Colonic mucosa (tissue), 4 donors: ENCODE results near the gene FAM120A. TPM values are rescaled to one million over a fixed set of nuclear protein-coding genes. Genes with fewer than 3 reads are reported as not detected.
A peak's percentile ranks its signal among the peaks of the same experiment; 100 is the strongest.

ENCODE experiments used
- DNase-seq: peaks from one replicate; pipeline ENCODE4 v3.0.0-alpha.2; 2020
- H3K27ac ChIP-seq: fragments of 200-600 bp; one replicate; pipeline ENCODE4 v1.8.0; 2021
- H3K27me3 ChIP-seq: fragments of 200-600 bp; one replicate; pipeline ENCODE4 v1.8.0; 2021
- H3K36me3 ChIP-seq: fragments of 200-600 bp; one replicate; pipeline ENCODE4 v1.8.0; 2021
- H3K4me1 ChIP-seq: fragments of 200-600 bp; one replicate; pipeline ENCODE4 v1.8.0; 2021; ENCODE audit warnings: mild to moderate bottlenecking
- H3K4me3 ChIP-seq: fragments of 200-600 bp; one replicate; pipeline ENCODE4 v1.8.0; 2021
- H3K9ac ChIP-seq, 2 donors: one replicate each; pipeline ENCODE4 v1.7.0; 2013; ENCODE audit warnings: control low read depth in 2 of 2, low read depth in 2 of 2, low read length in 2 of 2
- H3K9me3 ChIP-seq: fragments of 200-600 bp; one replicate; pipeline ENCODE4 v1.8.0; 2021
- intact Hi-C: fragments of 100-400 bp; cut with DNase I; formaldehyde crosslinking; loops from one replicate; pipeline ENCODE4 v1.14.1; 2022
- total RNA-seq, 2 donors: library from RNA; stranded (reverse); fragmentation: NEBNext Ultra II Directional in 1 of 2; extraction: Animal tissue kit (Norgen Biotek cat#: 25700) in 1 of 2; gene quantifications; one replicate each; pipeline ENCODE4 v1.2.1, GENCODE V29; 2021
- TF ChIP-seq, protein P1 (sequence below): fragments of 200-600 bp; IDR thresholded peaks from one replicate; pipeline ENCODE4 v1.8.0; 2022; ENCODE audit warnings: antibody characterized with exemption, mild to moderate bottlenecking
- donor health status: healthy.
- donor health status: DM: no; HTN: no; CAD: no.
- donor health status: DM: no; HTN: no; CAD: no.

Gene FAM120A
- total RNA-seq, 2 donors from 2014 or later: 246 to 264 TPM

DNA sequence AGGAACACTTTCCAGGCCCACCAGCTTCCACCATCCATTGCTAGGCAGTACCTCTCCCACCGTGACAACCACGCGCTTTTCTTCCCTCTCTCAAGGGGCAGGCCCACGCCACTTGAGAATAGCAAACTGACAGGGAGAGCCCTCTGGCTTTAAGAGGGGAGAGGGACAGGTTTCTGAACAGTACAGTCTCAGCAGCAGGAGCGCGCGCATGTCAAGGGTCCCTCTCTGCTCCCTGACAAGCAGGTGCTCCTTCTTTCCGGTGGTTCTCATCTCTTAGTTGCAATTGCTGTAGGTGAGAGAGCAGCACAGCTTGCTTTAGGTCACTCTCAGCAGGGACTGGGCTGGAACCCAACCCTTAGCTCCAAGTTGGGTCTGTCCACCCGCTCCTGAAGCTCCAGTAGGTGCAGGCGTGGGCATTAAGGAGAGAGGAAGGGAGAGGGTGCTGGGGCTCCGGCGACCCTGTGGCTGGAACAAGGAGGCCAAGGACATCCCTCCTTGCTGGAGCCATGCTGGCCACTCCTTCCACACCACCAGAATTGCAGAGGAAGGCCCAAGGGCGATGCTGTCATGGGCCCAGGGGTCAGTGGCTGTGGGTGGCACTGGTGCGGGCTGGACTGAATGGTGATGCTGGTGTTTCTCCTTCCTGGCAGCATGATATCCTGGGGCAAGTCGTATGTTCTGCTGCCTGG lies 115.9 kb downstream of the FAM120A start:
- TF ChIP-seq, protein P1, sequence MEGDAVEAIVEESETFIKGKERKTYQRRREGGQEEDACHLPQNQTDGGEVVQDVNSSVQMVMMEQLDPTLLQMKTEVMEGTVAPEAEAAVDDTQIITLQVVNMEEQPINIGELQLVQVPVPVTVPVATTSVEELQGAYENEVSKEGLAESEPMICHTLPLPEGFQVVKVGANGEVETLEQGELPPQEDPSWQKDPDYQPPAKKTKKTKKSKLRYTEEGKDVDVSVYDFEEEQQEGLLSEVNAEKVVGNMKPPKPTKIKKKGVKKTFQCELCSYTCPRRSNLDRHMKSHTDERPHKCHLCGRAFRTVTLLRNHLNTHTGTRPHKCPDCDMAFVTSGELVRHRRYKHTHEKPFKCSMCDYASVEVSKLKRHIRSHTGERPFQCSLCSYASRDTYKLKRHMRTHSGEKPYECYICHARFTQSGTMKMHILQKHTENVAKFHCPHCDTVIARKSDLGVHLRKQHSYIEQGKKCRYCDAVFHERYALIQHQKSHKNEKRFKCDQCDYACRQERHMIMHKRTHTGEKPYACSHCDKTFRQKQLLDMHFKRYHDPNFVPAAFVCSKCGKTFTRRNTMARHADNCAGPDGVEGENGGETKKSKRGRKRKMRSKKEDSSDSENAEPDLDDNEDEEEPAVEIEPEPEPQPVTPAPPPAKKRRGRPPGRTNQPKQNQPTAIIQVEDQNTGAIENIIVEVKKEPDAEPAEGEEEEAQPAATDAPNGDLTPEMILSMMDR: no peak
- peak overlapping the region; percentile 77 to 92 for H3K9ac ChIP-seq
- H3K27me3 ChIP-seq: no peaks in the 10 kb centered on the region
- H3K36me3 ChIP-seq: peaks cover 7% of the 10 kb centered on the region
- H3K9me3 ChIP-seq: no peaks in the 10 kb centered on the region
- peaks cover 8% of the 10 kb centered on the region for H3K4me1 ChIP-seq
- peak overlapping the region; percentile 57 for H3K4me3 ChIP-seq
- no peak for DNase-seq
- peak overlapping the region; percentile 96 for H3K27ac ChIP-seq
- intact Hi-C loops: loop anchor here (10.0 kb wide), 1 partner anchor 123 kb away; no protein-coding TSS in a partner anchor

DNA sequence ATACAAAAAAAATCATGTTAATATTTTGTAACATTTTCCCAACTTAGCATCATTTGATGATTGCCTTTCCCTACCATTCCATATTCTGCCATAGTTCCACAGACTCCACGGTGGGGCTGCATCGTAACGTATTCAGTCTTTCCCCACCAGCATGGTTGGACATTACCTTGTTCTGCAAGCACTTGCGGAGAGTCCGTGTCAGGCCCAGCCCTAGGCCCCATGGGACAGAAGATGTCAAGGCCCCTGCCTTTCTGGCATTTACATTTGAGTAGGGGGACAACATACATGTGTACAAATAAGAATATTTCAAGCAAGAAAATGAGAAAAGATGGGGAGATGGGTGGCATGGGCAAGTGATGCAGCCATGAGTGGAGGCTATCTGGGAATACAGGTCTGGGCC lies 116.7 kb downstream of the FAM120A start:
- Histone ChIP-seq H3K27me3 (no peaks in the 10 kb centered on the region), H3K4me1 (peaks cover 8% of the 10 kb centered on the region), H3K9me3 (no peaks in the 10 kb centered on the region), H3K9ac (no peak overlapping the region), H3K4me3 (no peak overlapping the region), H3K27ac (no peak overlapping the region), H3K36me3 (peaks cover 7% of the 10 kb centered on the region)
- DNase-seq: no peak
- intact Hi-C loops: loop anchor here (10.0 kb wide), 1 partner anchor 123 kb away; no protein-coding TSS in a partner anchor
- TF ChIP-seq, protein P1: no peak

DNA sequence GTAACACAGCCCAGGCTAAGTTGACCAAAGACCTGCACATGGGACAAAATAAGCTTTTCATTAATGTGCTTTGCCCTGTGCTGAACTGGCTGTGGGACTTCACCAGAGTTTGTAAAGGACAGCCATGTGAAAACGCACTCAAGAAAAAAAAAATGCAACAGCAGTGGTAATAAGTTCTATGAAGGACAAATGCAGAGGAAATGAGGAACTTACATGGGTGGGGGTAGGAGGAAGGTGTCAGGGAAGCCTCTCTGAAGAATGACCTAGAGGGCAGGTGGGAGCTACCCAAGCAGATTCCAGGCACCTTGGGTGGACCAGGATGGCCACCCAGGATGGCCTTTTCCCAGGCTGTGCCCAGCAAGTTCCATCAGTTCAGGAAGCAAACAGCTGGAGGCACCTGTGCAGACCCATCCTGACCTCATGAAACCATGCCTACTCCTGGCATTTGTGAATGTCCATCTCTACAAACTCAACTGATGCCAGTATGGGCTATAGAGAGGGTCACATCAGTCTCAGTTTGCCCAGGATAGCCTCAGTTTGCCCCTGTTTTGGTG lies 118.2 kb downstream of the FAM120A start:
- intact Hi-C loops: loop anchor here (10.0 kb wide), 1 partner anchor 125 kb away; no protein-coding TSS in a partner anchor
- no peak overlapping the region for H3K4me3 ChIP-seq
- H3K9me3 ChIP-seq: no peaks in the 10 kb centered on the region
- TF ChIP-seq, protein P1: no peak
- no peaks in the 10 kb centered on the region for H3K27me3 ChIP-seq
- no peak overlapping the region for H3K9ac ChIP-seq
- H3K36me3 ChIP-seq: no peaks in the 10 kb centered on the region
- H3K27ac ChIP-seq: no peak overlapping the region
- H3K4me1 ChIP-seq: peaks cover 8% of the 10 kb centered on the region
- no peak for DNase-seq

DNA sequence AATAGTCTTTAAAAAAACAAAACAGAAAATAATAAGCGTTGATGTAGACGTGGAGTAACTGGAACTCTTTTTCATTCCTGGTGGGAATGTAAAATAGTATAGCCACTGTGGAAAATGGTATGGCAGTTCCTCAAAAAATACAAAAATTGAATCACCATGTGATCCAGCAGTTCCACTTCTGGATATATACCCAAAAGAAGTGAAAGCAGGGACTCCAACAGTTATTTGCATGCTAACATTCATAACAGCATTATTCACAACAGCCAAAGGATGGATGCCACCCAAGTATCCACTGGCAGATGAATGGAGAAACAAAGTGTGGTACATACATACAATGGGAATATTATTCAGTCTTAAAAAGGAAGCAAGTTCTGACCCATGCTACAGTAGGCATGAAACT lies 120.7 kb downstream of the FAM120A start:
- no peak for DNase-seq
- intact Hi-C loops: no loop called here

DNA sequence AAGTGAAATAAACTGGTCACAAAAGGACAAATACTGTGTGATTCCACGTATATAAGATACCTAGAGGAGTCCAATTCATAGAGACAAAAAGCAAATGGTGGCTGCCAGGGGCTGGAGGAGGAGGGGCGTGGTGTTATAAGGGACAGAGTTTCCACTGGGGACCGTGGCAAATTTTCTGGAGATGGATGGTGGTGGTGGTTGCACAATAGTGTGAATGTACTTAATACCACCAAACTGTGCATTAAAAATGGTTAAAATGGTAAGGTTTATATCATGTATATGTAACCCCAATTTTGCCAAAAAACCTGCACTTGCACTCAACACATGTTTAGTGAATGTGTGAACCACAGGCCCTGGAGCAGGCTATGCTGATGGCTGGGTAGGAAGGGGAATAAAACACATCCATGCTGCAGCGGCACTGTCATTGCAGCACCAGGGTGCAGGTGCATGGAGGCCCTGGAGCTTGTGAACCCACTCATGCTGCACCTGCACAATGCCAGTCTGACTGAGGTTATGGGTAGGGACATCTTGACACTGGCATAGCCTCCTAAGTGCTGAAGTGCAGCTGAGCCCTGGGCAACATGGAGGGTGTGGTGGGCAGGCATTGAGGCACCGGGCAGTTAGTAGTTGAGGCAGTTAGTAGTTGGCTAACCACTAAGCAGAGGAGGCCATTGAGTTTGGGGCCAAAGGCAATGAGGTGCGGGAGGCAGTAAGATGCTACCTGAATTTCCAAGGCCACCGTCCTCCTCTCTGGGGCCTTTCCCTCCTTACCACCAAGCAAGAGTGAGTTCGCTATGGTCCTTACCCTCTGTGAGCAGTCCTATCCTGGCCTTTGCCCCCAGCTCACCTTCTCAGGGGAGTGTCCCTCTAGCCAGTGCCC lies 121.4 kb downstream of the FAM120A start:
- DNase-seq: no peak
- Histone ChIP-seq H3K9ac (no peak overlapping the region), H3K36me3 (no peaks in the 10 kb centered on the region), H3K4me1 (peaks cover 6% of the 10 kb centered on the region), H3K27ac (no peak overlapping the region), H3K9me3 (no peaks in the 10 kb centered on the region), H3K27me3 (no peaks in the 10 kb centered on the region), H3K4me3 (no peak overlapping the region)
- intact Hi-C loops: no loop called here
- TF ChIP-seq, protein P1: no peak

More for the DNA sequence above, 120.7 kb downstream of the FAM120A start:
- H3K4me1 ChIP-seq: peaks cover 10% of the 10 kb centered on the region
- no peaks in the 10 kb centered on the region for H3K9me3 ChIP-seq
- H3K36me3 ChIP-seq: no peaks in the 10 kb centered on the region
- no peaks in the 10 kb centered on the region for H3K27me3 ChIP-seq
- no peak overlapping the region for H3K9ac ChIP-seq
- H3K4me3 ChIP-seq: no peak overlapping the region
- H3K27ac ChIP-seq: no peak overlapping the region
- TF ChIP-seq, protein P1: no peak
